GM12878 (cell line): ENCODE measurements around the gene NCOA6. TPM values are rescaled to one million over a fixed set of nuclear protein-coding genes. Genes with fewer than 3 reads are reported as not detected.
"Not testable (repeated sequence)": the region's sequence is repeated elsewhere in the genome, so short reads cannot be mapped to it uniquely, and the experiment has no call there.

ENCODE experiments used
- ATAC-seq: fragments of 200-7000 bp; cut with Tn5 transposase; 3 replicates; pipeline ENCODE4 v1.9.1; 2020; ENCODE audit warnings: mild to moderate bottlenecking, moderate library complexity
- BruUV-seq: library from RNA; stranded (reverse); fragments of 400-500 nt; replicated peaks from 2 replicates; lab custom pipeline; 2021; lab: Mats Ljungman, UMichigan
- CTCF ChIA-PET: fragments of 300-600 bp; sonication (Branson Sonifier 250); formaldehyde crosslinking; extraction: SDS; loops from one replicate; lab custom pipeline; 2021; ENCODE audit warnings: inconsistent platforms; lab: Yijun Ruan, JAX
- POLR2A ChIA-PET: fragments of 350-600 bp; formaldehyde crosslinking; extraction: SDS; loops from one replicate; lab custom pipeline; 2021; ENCODE audit warnings: inconsistent platforms; lab: Charles Lee
- RAD21 ChIA-PET: fragments of 300-600 bp; sonication (Branson Sonifier 250); formaldehyde crosslinking; loops from one replicate; lab custom pipeline; 2023; ENCODE audit warnings: antibody characterized with exemption; ENCODE audit not compliant: unreplicated experiment; lab: Charles Lee
- SMC1A ChIA-PET: fragments of 300-600 bp; sonication (Branson Sonifier 250); formaldehyde crosslinking; loops from one replicate; lab custom pipeline; 2023; ENCODE audit not compliant: unreplicated experiment, uncharacterized antibody; lab: Charles Lee
- DNase-seq: peaks from one replicate; pipeline ENCODE4 v3.0.0-alpha.2; 2011; ENCODE audit warnings: low read depth, low spot score
- FAIRE-seq: peaks from 3 replicates; lab custom pipeline; 2011; peaks lifted over from hg19 to GRCh38; lab: Jason Lieb, UNC
- H2AFZ ChIP-seq: 2 replicates; pipeline ENCODE4 v1.6.0; 2011; ENCODE audit warnings: low read depth, low read length, control low read depth; ENCODE audit not compliant: control insufficient read depth
- H3K27ac ChIP-seq: 2 replicates; pipeline ENCODE4 v1.5.1; 2011; ENCODE audit warnings: control low read depth; ENCODE audit not compliant: control insufficient read depth, insufficient read depth
- H3K27me3 ChIP-seq, 2 experiments: replicated peaks in 1 of 2; 2 replicates each; pipeline versions ENCODE4 v1.6.0 to v1.6.1; 2011; ENCODE audit warnings: low read length in 1 of 2; ENCODE audit not compliant: control insufficient read depth in 2 of 2, insufficient read depth in 2 of 2
- H3K36me3 ChIP-seq, 2 experiments: 2 replicates each; pipeline ENCODE4 v1.5.1; 2011; ENCODE audit warnings: low read length in 1 of 2; ENCODE audit not compliant: control insufficient read depth in 2 of 2, insufficient read depth in 2 of 2
- H3K4me1 ChIP-seq: 2 replicates; pipeline ENCODE4 v1.6.1; 2011; ENCODE audit warnings: mild to moderate bottlenecking, low read length, moderate library complexity, mixed read lengths; ENCODE audit not compliant: control insufficient read depth, insufficient read depth
- H3K4me2 ChIP-seq: 2 replicates; pipeline ENCODE4 v1.6.0; 2011; ENCODE audit warnings: control low read depth; ENCODE audit not compliant: control insufficient read depth, insufficient read depth
- H3K4me3 ChIP-seq: fragments of 200-600 bp; sonication (generic); 2 replicates; pipeline ENCODE4 v1.5.1; 2016
- H3K79me2 ChIP-seq: 2 replicates; pipeline ENCODE4 v1.6.0; 2011; ENCODE audit warnings: low read length; ENCODE audit not compliant: control insufficient read depth, insufficient read depth
- H3K9ac ChIP-seq: 2 replicates; pipeline ENCODE4 v1.8.0; 2011; ENCODE audit warnings: low read length, control low read depth, mixed read lengths; ENCODE audit not compliant: control insufficient read depth, insufficient read depth
- H3K9me3 ChIP-seq: replicated peaks from 3 replicates; pipeline ENCODE4 v1.5.1; 2011; ENCODE audit warnings: mild to moderate bottlenecking, low read length; ENCODE audit not compliant: control insufficient read depth, insufficient read depth
- H4K20me1 ChIP-seq: 2 replicates; pipeline ENCODE4 v1.6.0; 2011; ENCODE audit not compliant: control insufficient read depth, insufficient read depth
- PRDM15 ChIP-seq: fragments of 450-650 bp; formaldehyde crosslinking; IDR thresholded peaks from 2 replicates; pipeline ENCODE4 v1.4.0; 2020; ENCODE audit warnings: mild to moderate bottlenecking, moderate library complexity
- SMAD5 ChIP-seq: IDR thresholded peaks from 2 replicates; pipeline ENCODE4 v1.6.1; 2016; ENCODE audit warnings: antibody characterized with exemption, low read depth
- YBX1 ChIP-seq: fragments of 450-650 bp; IDR thresholded peaks from 2 replicates; pipeline ENCODE4 v1.6.1; 2016; ENCODE audit warnings: antibody characterized with exemption
- ZSCAN29 ChIP-seq: fragments of 450-650 bp; IDR thresholded peaks from 2 replicates; pipeline ENCODE4 v1.6.1; 2017; ENCODE audit warnings: mild to moderate bottlenecking, moderate library complexity
- WGBS: methylation state at CpG from one replicate; pipeline ENCODE4 v1.1.6; 2016; ENCODE audit warnings: low lambda C conversion rate; ENCODE audit not compliant: insufficient replicate concordance, insufficient coverage; ENCODE audit errors: missing lambda C conversion rate; 5-methylcytosine and 5-hydroxymethylcytosine counted together
- in situ Hi-C: fragments of 300-500 bp; cut with MboI; formaldehyde crosslinking; loops from 9 replicates; pipeline ENCODE4 v1.14.3; 2018; ENCODE audit warnings: mixed read lengths
- intact Hi-C: fragments of 100-400 bp; cut with micrococcal nuclease; formaldehyde crosslinking; loops from one replicate; pipeline ENCODE4 v1.14.2; 2022; ENCODE audit not compliant: unreplicated experiment
- polyA plus RNA-seq, 11 experiments: library from polyadenylated mRNA; depleted of rRNA in 4 of 11; unstranded in 6 of 11; stranded (reverse) in 5 of 11; fragments of >200 nt; fragmentation: Nextera tagmentation in 4 of 11; fragmentation: Illumina TruSeq in 1 of 11; extraction: Ambion mirVana in 4 of 11; extraction: Trizol in 1 of 11; gene quantifications; 1 replicate in 1 of 11; 2 replicates in 10 of 11; pipeline versions ENCODE4 v1.2.1 to v1.2.3, GENCODE V29; 2011 to 2016; ENCODE audit warnings: inconsistent platforms in 2 of 11, missing spikeins in 2 of 11, low read depth in 1 of 11
- total RNA-seq, 4 experiments: library from RNA; depleted of rRNA in 3 of 4; stranded (reverse); fragments of >200 nt in 3 of 4; fragmentation: Illumina TruSeq in 1 of 4; extraction: Trizol in 1 of 4; gene quantifications; 2 replicates each; pipeline versions ENCODE4 v1.2.1 to v1.2.3, GENCODE V29; 2013 to 2021

Gene NCOA6
- total and polyA plus RNA-seq, 10 of the 15 experiments (the other 5 are each of a cell fraction or from before 2014, with no cell fraction given): 6.1 to 20.6 (median 12.6) TPM

DNA sequence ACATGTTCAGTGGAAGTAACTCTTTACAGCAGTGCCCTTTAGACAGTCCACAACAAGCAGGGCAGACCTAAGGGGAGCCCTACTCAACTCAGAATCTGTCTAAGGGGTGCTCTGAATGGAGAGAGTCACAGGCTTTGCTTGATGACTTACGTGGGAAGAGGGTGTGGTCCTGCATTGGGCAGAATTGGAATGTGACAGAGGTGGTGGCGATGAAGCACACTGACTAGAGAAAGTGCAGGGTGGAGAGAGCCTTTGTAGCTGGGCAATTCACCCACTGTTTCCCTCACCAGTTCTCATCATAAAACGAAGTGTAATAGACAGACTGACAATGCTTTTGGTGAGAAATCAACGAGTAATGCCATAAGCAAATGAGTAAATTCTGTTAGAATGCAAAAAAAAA is 110.1 kb downstream of the NCOA6 start:
- H3K4me2 ChIP-seq: no peak overlapping the region
- BruUV-seq: no TSS peak
- H3K27ac ChIP-seq: no peak overlapping the region
- WGBS: 96% methylated on average over 4 of the region's 4 CpGs
- H3K79me2 ChIP-seq: peaks cover 2% of the 10 kb centered on the region
- peaks cover 0 to 4% of the 10 kb centered on the region in 2 experiments; a peak in 3 of 4 replicates for H3K36me3 ChIP-seq
- SMC1A ChIA-PET: interaction anchor here (0.5 to 13.1 kb wide), 2 partner anchors 53 to 314 kb away, joined by 3 to 146 read pairs; no protein-coding TSS in a partner anchor
- POLR2A ChIA-PET: no interaction called here
- H3K27me3 ChIP-seq: no peaks in the 10 kb centered on the region
- no peak for DNase-seq
- CTCF ChIA-PET: interaction anchor here (0.6 to 3.1 kb wide), 2 partner anchors 54 to 82 kb away, joined by 3 to 31 read pairs; no protein-coding TSS in a partner anchor
- in situ Hi-C loops (no loop called here), intact Hi-C loops (no loop called here)
- H3K4me3 ChIP-seq: no peak overlapping the region
- H4K20me1 ChIP-seq: no peaks in the 10 kb centered on the region
- no peak overlapping the region for H2AFZ ChIP-seq
- peaks cover 47% of the 10 kb centered on the region for H3K4me1 ChIP-seq
- RAD21 ChIA-PET: interaction anchor here (0.6 kb wide), 1 partner anchor 89 kb away, joined by 3 read pairs; no protein-coding TSS in a partner anchor
- TF ChIP-seq ZSCAN29 (no peak), PRDM15 (CRISPR knock-in tag) (no peak), YBX1 (no peak), SMAD5 (no peak)
- H3K9ac ChIP-seq: no peak overlapping the region
- FAIRE-seq: no peak
- H3K9me3 ChIP-seq: no peaks in the 10 kb centered on the region
- ATAC-seq: no peak

DNA sequence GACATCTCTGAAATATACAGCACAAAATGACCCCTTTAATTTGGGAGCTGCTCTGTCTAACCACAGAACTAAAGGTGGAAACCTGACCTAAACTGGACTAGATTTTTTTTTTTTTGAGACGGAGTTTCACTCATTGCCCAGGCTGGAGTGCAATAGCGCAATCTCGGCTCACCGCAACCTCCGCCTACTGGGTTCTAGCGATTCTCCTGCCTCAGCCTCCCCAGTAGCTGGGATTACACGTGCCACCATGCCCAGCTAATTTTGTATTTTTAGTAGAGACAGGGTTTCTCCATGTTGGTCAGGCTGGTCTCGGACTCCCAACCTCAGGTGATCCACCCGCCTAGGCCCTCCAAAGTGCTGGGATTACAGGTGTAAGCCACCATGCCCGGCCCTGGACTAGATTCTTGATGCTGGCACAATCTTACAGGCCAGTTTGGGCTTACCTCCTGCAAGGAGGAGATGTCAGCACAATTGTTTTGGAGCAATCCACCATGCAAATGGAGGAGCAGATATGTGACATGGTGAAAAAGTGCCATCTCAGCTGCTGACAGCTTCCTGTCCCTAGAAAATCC is 111.4 kb downstream of the NCOA6 start:
- ChIA-PET RAD21 (interaction anchor here (1.1 to 7.0 kb wide), 4 partner anchors 33 to 401 kb away, joined by 3 to 112 read pairs (median 5); no protein-coding TSS in a partner anchor), POLR2A (interaction anchor here (0.5 to 3.1 kb wide), 6 partner anchors 10 to 199 kb away, joined by 3 to 11 read pairs (median 4); partner anchors contain the start of gene TP53INP2), SMC1A (interaction anchor here (0.7 to 13.1 kb wide), 11 partner anchors 14 to 401 kb away, joined by 3 to 146 read pairs (median 4); partner anchors contain the start of gene DYNLRB1), CTCF (interaction anchor here (0.6 to 3.1 kb wide), 4 partner anchors 8 to 124 kb away, joined by 3 to 31 read pairs (median 3); partner anchors contain the start of gene TP53INP2)
- Histone ChIP-seq H3K4me1 (peaks cover 43% of the 10 kb centered on the region), H3K27ac (peak overlapping the region; percentile 56)
- H3K27me3 ChIP-seq, H3K9me3 ChIP-seq, H4K20me1 ChIP-seq, H3K36me3 ChIP-seq, DNase-seq, in situ Hi-C loops, ATAC-seq, H3K9ac ChIP-seq, H3K4me3 ChIP-seq, FAIRE-seq, H3K79me2 ChIP-seq, H2AFZ ChIP-seq, BruUV-seq, H3K4me2 ChIP-seq, intact Hi-C loops: not testable (repeated sequence)
- 96% methylated on average over 10 of the region's 10 CpGs for WGBS
